ENCODE results near the gene IL17RD.

Gene IL17RD

DNA sequence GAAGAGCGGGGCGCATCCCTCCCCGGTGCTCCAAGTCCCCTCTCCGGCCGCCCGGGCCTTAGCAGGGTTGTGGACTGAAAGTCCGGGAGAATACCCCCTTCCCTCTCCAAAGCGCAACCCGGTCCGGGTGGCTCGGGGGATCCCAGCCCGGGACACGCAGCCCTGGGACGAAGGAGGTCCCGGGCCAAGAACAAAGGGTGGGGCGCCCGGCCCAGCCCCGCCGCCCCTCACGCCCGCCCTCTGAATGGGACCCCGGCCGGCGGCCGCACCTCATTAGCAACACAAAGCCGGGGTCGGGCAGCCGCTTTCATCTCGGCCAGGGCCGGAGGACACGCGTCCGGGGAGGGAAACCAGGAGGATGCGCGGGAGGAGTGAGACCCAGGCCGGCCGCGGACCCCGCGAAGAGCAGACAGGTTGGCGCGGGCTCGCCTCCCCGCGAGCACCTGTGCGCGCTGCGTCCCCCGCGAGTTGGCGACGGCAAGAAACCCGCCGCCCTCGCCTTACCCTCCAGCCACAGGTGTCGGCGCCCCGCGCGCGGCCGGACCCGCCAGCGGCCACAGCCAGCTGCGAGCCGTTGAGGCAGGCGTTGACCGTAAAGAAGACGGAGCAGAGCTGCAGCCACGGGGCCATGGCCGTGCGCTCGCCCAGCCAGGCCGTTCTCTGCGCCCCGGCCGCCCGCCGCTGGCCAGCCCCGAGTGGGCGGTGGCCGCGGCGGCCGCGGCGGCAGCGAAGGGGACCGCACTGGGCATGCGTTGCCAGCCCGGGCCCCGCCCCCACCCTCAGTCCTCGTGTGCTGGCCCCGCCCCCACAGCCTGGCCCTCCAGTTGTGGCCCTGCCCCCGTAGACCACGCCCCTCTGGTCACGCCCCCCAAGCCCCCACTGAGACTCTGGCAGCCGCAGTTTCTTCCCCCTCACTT, at the start of gene IL17RD:
Gene IL17RD, minus strand, starts transcription at position 697 of the 917 bp plus-strand sequence. Its CDS starts 67 bp downstream, at position 630.
- no peak for FAIRE-seq
- TF ChIP-seq, protein P1, sequence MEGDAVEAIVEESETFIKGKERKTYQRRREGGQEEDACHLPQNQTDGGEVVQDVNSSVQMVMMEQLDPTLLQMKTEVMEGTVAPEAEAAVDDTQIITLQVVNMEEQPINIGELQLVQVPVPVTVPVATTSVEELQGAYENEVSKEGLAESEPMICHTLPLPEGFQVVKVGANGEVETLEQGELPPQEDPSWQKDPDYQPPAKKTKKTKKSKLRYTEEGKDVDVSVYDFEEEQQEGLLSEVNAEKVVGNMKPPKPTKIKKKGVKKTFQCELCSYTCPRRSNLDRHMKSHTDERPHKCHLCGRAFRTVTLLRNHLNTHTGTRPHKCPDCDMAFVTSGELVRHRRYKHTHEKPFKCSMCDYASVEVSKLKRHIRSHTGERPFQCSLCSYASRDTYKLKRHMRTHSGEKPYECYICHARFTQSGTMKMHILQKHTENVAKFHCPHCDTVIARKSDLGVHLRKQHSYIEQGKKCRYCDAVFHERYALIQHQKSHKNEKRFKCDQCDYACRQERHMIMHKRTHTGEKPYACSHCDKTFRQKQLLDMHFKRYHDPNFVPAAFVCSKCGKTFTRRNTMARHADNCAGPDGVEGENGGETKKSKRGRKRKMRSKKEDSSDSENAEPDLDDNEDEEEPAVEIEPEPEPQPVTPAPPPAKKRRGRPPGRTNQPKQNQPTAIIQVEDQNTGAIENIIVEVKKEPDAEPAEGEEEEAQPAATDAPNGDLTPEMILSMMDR (IDR thresholded peaks at IDR 0.05; ENCODE audit: insufficient read depth, missing control alignments) = no peak
- DNase-seq (ENCODE audit: insufficient read length, low spot score) = peak; percentile 41

DNA sequence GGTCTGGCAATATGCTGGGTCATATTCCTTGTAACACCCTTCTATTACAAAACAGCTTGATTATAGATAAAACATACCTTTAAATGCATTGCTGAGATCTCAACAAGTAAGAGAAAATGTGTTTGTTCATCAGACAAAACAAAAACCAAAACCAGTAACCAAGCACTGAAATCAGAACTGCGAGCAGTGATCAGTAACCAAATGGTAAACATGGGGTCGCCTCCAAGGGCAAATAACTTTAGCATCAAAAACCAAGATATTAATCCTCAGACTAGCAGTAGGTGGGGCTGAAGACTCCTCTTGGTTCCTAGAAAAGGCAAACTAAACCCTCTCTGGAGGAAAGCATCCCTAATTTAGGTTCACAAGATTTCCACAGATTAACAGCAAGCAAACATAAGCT, 41.3 kb upstream of the IL17RD start:
- DNase-seq (ENCODE audit: insufficient read length, low spot score) = no peak
- TF ChIP-seq, protein P1 (IDR thresholded peaks at IDR 0.05; ENCODE audit: insufficient read depth, missing control alignments) = no peak
- FAIRE-seq = no peak

DNA sequence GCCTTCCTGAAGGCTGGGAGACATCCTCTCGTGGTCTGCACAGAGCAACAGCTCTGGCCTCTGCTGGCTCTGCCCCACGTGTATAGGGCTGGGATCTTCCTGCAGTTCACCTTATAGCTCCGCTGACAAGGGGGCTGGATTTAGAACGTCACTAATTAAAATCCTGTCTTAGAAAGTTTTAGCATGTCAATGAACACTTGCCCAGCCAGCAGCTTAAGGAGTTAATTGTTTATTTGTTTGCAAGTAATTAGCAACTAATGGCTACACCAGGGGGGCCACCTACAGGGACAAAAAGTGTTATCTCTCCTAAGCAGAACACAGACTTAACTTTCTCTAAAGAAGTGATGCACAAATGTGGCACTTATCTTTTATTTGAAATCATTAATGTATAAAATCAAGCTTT, 34.7 kb upstream of the IL17RD start, which contains the start of gene HESX1:
Gene HESX1, minus strand, starts transcription at position 84 of the 403 bp plus-strand sequence. Its CDS starts 60 bp downstream, at position 24.
- DNase-seq (ENCODE audit: insufficient read length, low spot score) (no peak), FAIRE-seq (no peak)

DNA sequence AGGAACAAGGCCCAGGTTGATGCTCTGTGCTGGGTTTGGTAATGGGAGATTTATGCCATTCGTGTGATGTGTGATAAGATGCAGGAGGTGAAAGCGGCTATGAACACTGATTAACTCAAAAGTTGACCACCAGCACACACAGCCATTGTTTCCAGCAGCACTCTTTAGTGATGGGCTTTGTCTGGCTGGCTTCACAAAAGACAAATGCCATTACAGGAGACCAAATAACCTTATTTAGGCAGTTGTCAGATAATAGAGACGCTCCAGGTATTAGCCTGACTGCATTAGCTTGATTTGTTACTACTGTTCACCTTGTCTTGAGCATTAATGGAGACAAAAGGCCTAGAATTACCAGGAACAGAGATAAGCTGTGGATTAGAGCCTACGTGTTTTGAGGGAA, 29.5 kb upstream of the IL17RD start:
- peak; percentile 11 for FAIRE-seq
- no peak for DNase-seq (ENCODE audit: insufficient read length, low spot score)
- TF ChIP-seq, protein P1 (IDR thresholded peaks at IDR 0.05; ENCODE audit: insufficient read depth, missing control alignments) = no peak

More for the DNA sequence above, 34.7 kb upstream of the IL17RD start, which contains the start of gene HESX1:
- TF ChIP-seq, protein P1 (IDR thresholded peaks at IDR 0.05; ENCODE audit: insufficient read depth, missing control alignments) = no peak

DNA sequence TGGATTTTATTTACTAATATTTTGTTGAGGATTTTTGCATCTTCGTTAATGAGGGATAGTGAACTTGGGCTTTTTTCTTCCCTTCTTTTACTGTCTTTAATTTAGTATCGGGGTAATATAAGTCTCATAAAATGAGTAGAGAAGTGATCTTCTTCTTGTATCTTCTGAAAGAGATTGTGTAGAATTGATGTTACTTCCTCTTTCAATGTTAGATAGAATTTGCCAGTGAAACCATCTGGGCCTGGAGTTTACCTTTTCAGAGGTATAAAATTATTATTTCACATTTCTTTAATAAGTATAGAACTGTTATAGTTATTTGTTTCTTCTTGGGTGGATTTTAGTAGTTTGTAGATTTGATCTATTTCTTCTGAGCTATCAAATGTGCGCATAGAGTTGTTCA, 26.9 kb upstream of the IL17RD start:
- TF ChIP-seq, protein P1 (IDR thresholded peaks at IDR 0.05; ENCODE audit: insufficient read depth, missing control alignments) = no peak
- DNase-seq (ENCODE audit: insufficient read length, low spot score) (no peak), FAIRE-seq (no peak)

DNA sequence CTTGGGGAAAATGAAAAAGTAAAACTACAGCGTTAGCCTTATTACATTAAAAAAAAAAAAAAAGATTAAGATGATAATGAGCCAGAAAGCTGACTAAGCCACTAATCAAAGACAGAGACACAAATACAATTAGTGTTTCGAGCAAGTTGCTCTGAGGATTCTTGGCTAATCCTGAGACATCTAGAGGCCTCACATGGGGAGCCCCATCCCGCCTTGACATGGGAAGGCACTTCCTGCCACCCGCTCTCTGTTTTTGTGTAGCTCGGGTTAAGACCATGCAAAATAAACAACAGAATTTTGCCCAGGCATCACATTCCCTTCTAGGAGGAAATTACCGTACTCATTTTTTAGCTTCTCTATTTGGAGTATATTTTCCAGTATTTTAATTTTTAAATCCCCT, 19.4 kb upstream of the IL17RD start:
- peak; percentile 53 for DNase-seq (ENCODE audit: insufficient read length, low spot score)
- FAIRE-seq = no peak
- TF ChIP-seq, protein P1 (IDR thresholded peaks at IDR 0.05; ENCODE audit: insufficient read depth, missing control alignments) = no peak

Measured in D721Med (cell line).